BJ (cell line): ENCODE results near the gene MOV10L1. TPM values are rescaled to one million over a fixed set of nuclear protein-coding genes. Genes with fewer than 3 reads are reported as not detected.

Experiments
- CTCF ChIA-PET: fragments of 350-600 bp; formaldehyde crosslinking; extraction: SDS; loops from one replicate; lab custom pipeline; 2021; ENCODE audit warnings: antibody characterized with exemption, inconsistent platforms; lab: Yijun Ruan, JAX
- POLR2A ChIA-PET: fragments of 300-600 bp; sonication (Branson Sonifier 250); formaldehyde crosslinking; extraction: SDS; loops from one replicate; lab custom pipeline; 2021; ENCODE audit warnings: antibody characterized with exemption; lab: Charles Lee
- DNase-seq: peaks from one replicate; pipeline ENCODE4 v3.0.0-alpha.2; 2011; ENCODE audit warnings: low read depth
- H3K27me3 ChIP-seq: 2 replicates; pipeline ENCODE4 v1.6.0; 2011; ENCODE audit warnings: low read length; ENCODE audit not compliant: control insufficient read depth, insufficient read depth
- H3K36me3 ChIP-seq: 2 replicates; pipeline ENCODE4 v1.5.1; 2011; ENCODE audit warnings: low read length; ENCODE audit not compliant: control insufficient read depth, insufficient read depth
- H3K4me3 ChIP-seq: 2 replicates; pipeline ENCODE4 v1.5.1; 2011; ENCODE audit warnings: low read depth, mild to moderate bottlenecking, control low read depth, low read length
- CTCF ChIP-seq: IDR thresholded peaks from 2 replicates; pipeline ENCODE4 v1.5.1; 2011; ENCODE audit warnings: low read depth, mild to moderate bottlenecking, control low read depth, inconsistent platforms, low read length, moderate library complexity; ENCODE audit not compliant: insufficient read depth
- polyA plus RNA-seq: library from polyadenylated mRNA; depleted of rRNA; stranded (reverse); fragments of >200 nt; gene quantifications from 2 replicates; pipeline ENCODE4 v1.2.3, GENCODE V29; 2011

The MOV10L1 gene
- polyA plus RNA-seq, 1 experiment: 6.6 TPM

GRCh38 chr22:50148991-50149721 is 59.4 kb downstream of the MOV10L1 start:
- DNase-seq: no peak
- no peak overlapping the region for H3K4me3 ChIP-seq
- H3K36me3 ChIP-seq: peaks cover 2% of the 10 kb centered on the region
- ChIA-PET POLR2A (no interaction called here), CTCF (interaction anchor here (0.6 to 2.3 kb wide), 3 partner anchors 9 to 82 kb away, joined by 3 to 8 read pairs (median 3); no protein-coding TSS in a partner anchor)
- peak; percentile 59 for TF ChIP-seq CTCF
- no peaks in the 10 kb centered on the region for H3K27me3 ChIP-seq

- POLR2A ChIA-PET: no interaction called here
- DNase-seq: no peak
- Histone ChIP-seq H3K4me3 (no peak overlapping the region), H3K36me3 (peaks cover 2% of the 10 kb centered on the region), H3K27me3 (no peaks in the 10 kb centered on the region)
- TF ChIP-seq CTCF: no peak
- CTCF ChIA-PET: interaction anchor here (1.0 to 2.3 kb wide), 3 partner anchors 8 to 61 kb away, joined by 4 to 8 read pairs (median 5); no protein-coding TSS in a partner anchor
Measured at GRCh38 chr22:50150161-50151129, 60.6 kb downstream of the MOV10L1 start.

GRCh38 chr22:50151571-50152537 is 62.0 kb downstream of the MOV10L1 start:
- no peak for TF ChIP-seq CTCF
- POLR2A ChIA-PET: no interaction called here
- DNase-seq: no peak

GRCh38 chr22:50153056-50153755 is 63.4 kb downstream of the MOV10L1 start:
- DNase-seq: no peak
- no peak for TF ChIP-seq CTCF
- POLR2A ChIA-PET: no interaction called here
- no peaks in the 10 kb centered on the region for H3K27me3 ChIP-seq
- peaks cover 3% of the 10 kb centered on the region for H3K36me3 ChIP-seq
- H3K4me3 ChIP-seq: no peak overlapping the region
- CTCF ChIA-PET: no interaction called here

More at GRCh38 chr22:50151571-50152537, 62.0 kb downstream of the MOV10L1 start:
- Histone ChIP-seq H3K27me3 (no peaks in the 10 kb centered on the region), H3K4me3 (no peak overlapping the region), H3K36me3 (peaks cover 2% of the 10 kb centered on the region)
- CTCF ChIA-PET: interaction anchor here (1.5 kb wide), 1 partner anchor 59 kb away, joined by 4 read pairs; no protein-coding TSS in a partner anchor
